H9 (cell line): ENCODE measurements around the gene PNMT. TPM values are rescaled to one million over a fixed set of nuclear protein-coding genes. Genes with fewer than 3 reads are reported as not detected.

Experiments used
- DNase-seq: peaks from one replicate; pipeline ENCODE4 v3.0.0-alpha.2; 2017
- H2AFZ ChIP-seq: one replicate; pipeline ENCODE4 v1.6.1; 2013; ENCODE audit warnings: mild to moderate bottlenecking, low read length, control low read depth, moderate library complexity
- H2AK5ac ChIP-seq: 2 replicates; pipeline ENCODE4 v1.6.1; 2013; ENCODE audit warnings: low read length, control low read depth, mixed read lengths; ENCODE audit not compliant: insufficient read length
- H2BK120ac ChIP-seq: one replicate; pipeline ENCODE4 v1.6.1; 2013; ENCODE audit warnings: low read depth, mild to moderate bottlenecking, low read length, control low read depth, inconsistent platforms; ENCODE audit not compliant: poor library complexity, severe bottlenecking
- H2BK12ac ChIP-seq: 2 replicates; pipeline ENCODE4 v1.6.1; 2013; ENCODE audit warnings: low read length, control low read depth, mixed read lengths, low read depth; ENCODE audit not compliant: insufficient read length
- H2BK15ac ChIP-seq: 2 replicates; pipeline ENCODE4 v1.6.1; 2013; ENCODE audit warnings: low read depth, low read length, control low read depth
- H2BK20ac ChIP-seq: one replicate; pipeline ENCODE4 v1.6.1; 2013; ENCODE audit warnings: low read depth, mild to moderate bottlenecking, low read length, control low read depth, inconsistent platforms; ENCODE audit not compliant: poor library complexity, severe bottlenecking
- H2BK5ac ChIP-seq: 2 replicates; pipeline ENCODE4 v1.6.1; 2013; ENCODE audit warnings: low read length, control low read depth, mixed read lengths; ENCODE audit not compliant: insufficient read length
- H3K14ac ChIP-seq: 2 replicates; pipeline ENCODE4 v1.6.1; 2013; ENCODE audit warnings: low read length, control low read depth; ENCODE audit not compliant: insufficient read depth
- H3K18ac ChIP-seq: 2 replicates; pipeline ENCODE4 v1.6.1; 2013; ENCODE audit warnings: low read depth, mild to moderate bottlenecking, mixed read lengths, low read length, control low read depth; ENCODE audit not compliant: insufficient read length
- H3K23ac ChIP-seq: 2 replicates; pipeline ENCODE4 v1.6.1; 2013; ENCODE audit warnings: low read length, control low read depth, mixed read lengths, low read depth; ENCODE audit not compliant: insufficient read length
- H3K23me2 ChIP-seq: 2 replicates; pipeline ENCODE4 v1.6.1; 2013; ENCODE audit warnings: low read depth, mild to moderate bottlenecking, mixed read lengths, low read length, control low read depth; ENCODE audit not compliant: insufficient read length, poor library complexity, severe bottlenecking
- H3K27ac ChIP-seq: 2 replicates; pipeline ENCODE4 v1.5.1; 2013; ENCODE audit warnings: low read length, control low read depth, mixed read lengths, low read depth; ENCODE audit not compliant: insufficient read length
- H3K27me3 ChIP-seq: 2 replicates; pipeline ENCODE4 v1.6.1; 2013; ENCODE audit warnings: low read length, control low read depth, inconsistent platforms; ENCODE audit not compliant: insufficient read depth
- H3K4ac ChIP-seq: 2 replicates; pipeline ENCODE4 v1.6.1; 2013; ENCODE audit warnings: low read depth, mild to moderate bottlenecking, control low read depth, inconsistent platforms, low read length, moderate library complexity
- H3K4me1 ChIP-seq: 2 replicates; pipeline ENCODE4 v1.6.1; 2013; ENCODE audit warnings: low read length, control low read depth, inconsistent platforms; ENCODE audit not compliant: insufficient read depth
- H3K4me2 ChIP-seq: 2 replicates; pipeline ENCODE4 v1.6.1; 2013; ENCODE audit warnings: low read length, control low read depth, mixed read lengths; ENCODE audit not compliant: insufficient read length, insufficient read depth
- H3K56ac ChIP-seq: 2 replicates; pipeline ENCODE4 v1.6.1; 2013; ENCODE audit warnings: low read depth, mild to moderate bottlenecking, mixed read lengths, low read length, control low read depth; ENCODE audit not compliant: insufficient read length
- H3K79me1 ChIP-seq: 2 replicates; pipeline ENCODE4 v1.6.1; 2013; ENCODE audit warnings: low read depth, mild to moderate bottlenecking, moderate library complexity, low read length, control low read depth, inconsistent platforms; ENCODE audit not compliant: insufficient read depth, poor library complexity, severe bottlenecking
- H3K79me2 ChIP-seq: 2 replicates; pipeline ENCODE4 v1.6.1; 2013; ENCODE audit warnings: low read length, control low read depth, inconsistent platforms; ENCODE audit not compliant: insufficient read depth
- H3K9ac ChIP-seq: 2 replicates; pipeline ENCODE4 v1.6.1; 2013; ENCODE audit warnings: low read length, control low read depth, mixed read lengths; ENCODE audit not compliant: insufficient read length; ENCODE audit errors: extremely low read depth
- H3K9me3 ChIP-seq: one replicate; pipeline ENCODE4 v1.6.1; 2013; ENCODE audit warnings: low read depth, low read length, inconsistent platforms; ENCODE audit not compliant: control insufficient read depth
- H3T11ph ChIP-seq: one replicate; pipeline ENCODE4 v1.6.1; 2013; ENCODE audit warnings: mild to moderate bottlenecking, low read length, control low read depth, inconsistent platforms
- H4K20me1 ChIP-seq: one replicate; pipeline ENCODE4 v1.6.1; 2013; ENCODE audit not compliant: control insufficient read depth, insufficient read length, insufficient read depth
- H4K5ac ChIP-seq: 2 replicates; pipeline ENCODE4 v1.6.1; 2013; ENCODE audit warnings: low read depth, mild to moderate bottlenecking, mixed read lengths, low read length, control low read depth; ENCODE audit not compliant: insufficient read length
- H4K8ac ChIP-seq: replicated peaks from 2 replicates; pipeline ENCODE4 v1.6.1; 2013; ENCODE audit warnings: low read length, control low read depth, mixed read lengths, low read depth; ENCODE audit not compliant: insufficient read length
- H4K91ac ChIP-seq: 2 replicates; pipeline ENCODE4 v1.6.1; 2013; ENCODE audit warnings: low read depth, mild to moderate bottlenecking, moderate library complexity, mixed read lengths, low read length, control low read depth; ENCODE audit not compliant: insufficient read length
- H3K27ac Mint-ChIP-seq, 3 experiments: 2 replicates in 2 of 3; 3 replicates in 1 of 3; pipeline ENCODE4 v1.8.0; 2020 to 2021; ENCODE audit warnings: mixed read lengths in 3 of 3, mild to moderate bottlenecking in 1 of 3, moderate library complexity in 1 of 3
- H3K27me3 Mint-ChIP-seq: 2 replicates; pipeline ENCODE4 v1.8.0; 2021; ENCODE audit warnings: low read depth, mild to moderate bottlenecking, moderate library complexity, mixed read lengths
- H3K36me3 Mint-ChIP-seq, 3 experiments: 2 replicates in 2 of 3; 3 replicates in 1 of 3; pipeline ENCODE4 v1.8.0; 2020 to 2021; ENCODE audit warnings: low read depth in 3 of 3, mixed read lengths in 3 of 3; ENCODE audit not compliant: insufficient read depth in 1 of 3
- H3K4me1 Mint-ChIP-seq, 2 experiments: 2 replicates each; pipeline ENCODE4 v1.8.0; 2020; ENCODE audit warnings: mixed read lengths in 2 of 2
- H3K4me3 Mint-ChIP-seq, 2 experiments: 2 replicates in 1 of 2; 3 replicates in 1 of 2; pipeline ENCODE4 v1.8.0; 2020 to 2021; ENCODE audit warnings: mild to moderate bottlenecking in 2 of 2, mixed read lengths in 2 of 2, moderate library complexity in 1 of 2
- H3K9me3 Mint-ChIP-seq, 2 experiments: 2 replicates in 1 of 2; 3 replicates in 1 of 2; pipeline ENCODE4 v1.8.0; 2020; ENCODE audit warnings: mild to moderate bottlenecking in 2 of 2, mixed read lengths in 2 of 2, moderate library complexity in 1 of 2
- WGBS: extraction: QIAGEN DNeasy Blood & Tissue Kit; methylation state at CpG from one replicate; pipeline ENCODE4 v1.1.7; 2013; ENCODE audit warnings: missing lambda C conversion rate, low lambda C conversion rate, mixed read lengths; ENCODE audit not compliant: insufficient read length; ENCODE audit errors: extremely low coverage; 5-methylcytosine and 5-hydroxymethylcytosine counted together
- total RNA-seq: library from RNA; stranded (reverse); gene quantifications from 2 replicates; pipeline ENCODE4 v1.2.1, GENCODE V29; 2021
- TF ChIP-seq, protein P1 (sequence below): fragments of 200-600 bp; sonication (generic); conservative IDR thresholded peaks from 3 replicates; pipeline ENCODE4 v1.8.0; 2021; ENCODE audit warnings: antibody characterized with exemption, mild to moderate bottlenecking

The PNMT gene
- total RNA-seq, 1 experiment from 2014 or later = 2.1 TPM

DNA sequence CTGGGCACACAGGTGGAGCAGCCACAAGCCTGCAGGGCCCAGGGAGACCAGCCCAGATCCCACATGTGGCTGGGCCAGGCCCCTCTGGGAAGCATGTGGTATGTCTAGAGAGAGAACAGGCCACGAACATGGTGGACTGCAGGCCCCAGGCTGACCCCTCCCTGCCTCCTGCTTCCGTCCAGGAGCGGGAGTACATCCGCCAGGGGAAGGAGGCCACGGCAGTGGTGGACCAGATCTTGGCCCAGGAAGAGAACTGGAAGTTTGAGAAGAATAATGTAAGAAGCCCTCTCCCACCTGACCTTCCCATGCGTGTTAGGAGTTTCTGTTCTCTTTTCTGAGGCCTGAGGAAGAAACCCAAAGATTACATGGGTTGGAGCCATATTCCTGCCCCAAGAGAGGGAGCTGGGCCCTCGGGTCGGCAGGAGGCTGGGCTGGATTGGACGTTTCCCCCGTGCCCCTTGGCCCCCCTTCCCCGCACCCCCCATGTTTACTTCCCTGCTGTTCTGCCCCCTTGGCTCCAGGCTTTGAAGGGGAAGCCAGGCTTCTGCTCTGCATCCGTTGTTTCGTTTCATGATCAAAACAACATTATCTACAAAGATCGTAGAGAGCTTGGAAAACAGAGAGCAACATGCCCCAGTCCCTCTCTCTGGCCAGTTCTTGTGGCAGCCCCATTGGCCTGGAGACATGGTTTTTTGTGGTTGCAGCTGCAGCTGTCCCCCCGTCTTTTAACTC is 8.8 kb upstream of the PNMT start:
- Histone ChIP-seq H3K9me3 (no peaks in the 10 kb centered on the region), H2BK12ac (no peak overlapping the region), H3K4me2 (no peak overlapping the region), H3K23ac (no peak overlapping the region), H2BK120ac (no peak overlapping the region), H2BK5ac (no peak overlapping the region), H3K14ac (no peak overlapping the region), H3K27ac (no peak overlapping the region), H4K20me1 (no peaks in the 10 kb centered on the region), H2BK15ac (no peak overlapping the region), H4K5ac (no peak overlapping the region), H3K79me2 (no peaks in the 10 kb centered on the region), H3K4ac (no peak overlapping the region), H2AK5ac (no peak overlapping the region), H3K79me1 (no peaks in the 10 kb centered on the region), H3K4me1 (peaks cover 3% of the 10 kb centered on the region; the same call in 1 of the 2 replicates), H3K9ac (no peak overlapping the region), H3K23me2 (no peaks in the 10 kb centered on the region), H2AFZ (no peak overlapping the region), H4K91ac (no peak overlapping the region), H3K27me3 (no peaks in the 10 kb centered on the region), H3T11ph (no peak overlapping the region), H2BK20ac (no peak overlapping the region), H3K18ac (no peak overlapping the region), H4K8ac (no peak overlapping the region), H3K56ac (no peak overlapping the region)
- Mint-ChIP-seq H3K4me1 (peaks cover 8 to 43% of the 10 kb centered on the region in 2 experiments), H3K27ac (0 out of 7 replicates have a peak overlapping the region, but pooled peaks of 1 of the 3 experiments have one; percentile 44), H3K27me3 (peaks cover 4% of the 10 kb centered on the region), H3K36me3 (peaks cover 6 to 36% (median 11%) of the 10 kb centered on the region in 3 experiments; a peak in 6 of 7 replicates), H3K4me3 (no peak overlapping the region), H3K9me3 (no peaks in the 10 kb centered on the region)
- no CpG with 5 or more reads among the region's 15 CpGs for WGBS
- no peak for DNase-seq
- TF ChIP-seq, protein P1, sequence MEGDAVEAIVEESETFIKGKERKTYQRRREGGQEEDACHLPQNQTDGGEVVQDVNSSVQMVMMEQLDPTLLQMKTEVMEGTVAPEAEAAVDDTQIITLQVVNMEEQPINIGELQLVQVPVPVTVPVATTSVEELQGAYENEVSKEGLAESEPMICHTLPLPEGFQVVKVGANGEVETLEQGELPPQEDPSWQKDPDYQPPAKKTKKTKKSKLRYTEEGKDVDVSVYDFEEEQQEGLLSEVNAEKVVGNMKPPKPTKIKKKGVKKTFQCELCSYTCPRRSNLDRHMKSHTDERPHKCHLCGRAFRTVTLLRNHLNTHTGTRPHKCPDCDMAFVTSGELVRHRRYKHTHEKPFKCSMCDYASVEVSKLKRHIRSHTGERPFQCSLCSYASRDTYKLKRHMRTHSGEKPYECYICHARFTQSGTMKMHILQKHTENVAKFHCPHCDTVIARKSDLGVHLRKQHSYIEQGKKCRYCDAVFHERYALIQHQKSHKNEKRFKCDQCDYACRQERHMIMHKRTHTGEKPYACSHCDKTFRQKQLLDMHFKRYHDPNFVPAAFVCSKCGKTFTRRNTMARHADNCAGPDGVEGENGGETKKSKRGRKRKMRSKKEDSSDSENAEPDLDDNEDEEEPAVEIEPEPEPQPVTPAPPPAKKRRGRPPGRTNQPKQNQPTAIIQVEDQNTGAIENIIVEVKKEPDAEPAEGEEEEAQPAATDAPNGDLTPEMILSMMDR = no peak
